Calu3 (cell line): ENCODE data around the gene SCNN1A. TPM values are rescaled to one million over a fixed set of nuclear protein-coding genes. Genes with fewer than 3 reads are reported as not detected.
A peak's percentile ranks its signal among the peaks of the same experiment; 100 is the strongest.

Experiments
- BruUV-seq: library from RNA; stranded (reverse); fragments of 400-500 nt; replicated peaks from 2 replicates; lab custom pipeline; 2021; lab: Mats Ljungman, UMichigan
- CTCF ChIA-PET: fragments of 300-600 bp; sonication (Branson Sonifier 250); formaldehyde crosslinking; loops from one replicate; lab custom pipeline; 2022; ENCODE audit warnings: antibody characterized with exemption; lab: Charles Lee
- DNase-seq: peaks from one replicate; pipeline ENCODE4 v3.0.0; 2022
- H3K27ac Mint-ChIP-seq: one replicate; pipeline ENCODE4 v1.8.0; 2022; ENCODE audit warnings: mixed read lengths; ENCODE audit not compliant: unreplicated experiment
- H3K27me3 Mint-ChIP-seq: one replicate; pipeline ENCODE4 v1.8.0; 2022; ENCODE audit warnings: mixed read lengths; ENCODE audit not compliant: unreplicated experiment
- H3K36me3 Mint-ChIP-seq: one replicate; pipeline ENCODE4 v1.8.0; 2022; ENCODE audit warnings: mild to moderate bottlenecking, moderate library complexity, mixed read lengths; ENCODE audit not compliant: insufficient read depth, unreplicated experiment
- H3K4me1 Mint-ChIP-seq: one replicate; pipeline ENCODE4 v1.8.0; 2022; ENCODE audit warnings: mild to moderate bottlenecking, low read depth, mixed read lengths; ENCODE audit not compliant: unreplicated experiment
- H3K4me3 Mint-ChIP-seq: one replicate; pipeline ENCODE4 v1.8.0; 2022; ENCODE audit warnings: mild to moderate bottlenecking, low read depth, moderate library complexity, mixed read lengths; ENCODE audit not compliant: unreplicated experiment
- H3K9me3 Mint-ChIP-seq: one replicate; pipeline ENCODE4 v1.8.0; 2022; ENCODE audit warnings: low read depth, mixed read lengths; ENCODE audit not compliant: unreplicated experiment
- CTCF ChIP-seq: fragments of 200-600 bp; IDR thresholded peaks from one replicate; pipeline ENCODE4 v1.8.0; 2022; ENCODE audit warnings: antibody characterized with exemption; ENCODE audit not compliant: unreplicated experiment
- intact Hi-C: fragments of 100-400 bp; cut with micrococcal nuclease; formaldehyde crosslinking; loops from one replicate; pipeline ENCODE4 v1.10.0; 2022; ENCODE audit not compliant: unreplicated experiment
- total RNA-seq: library from RNA; stranded (reverse); gene quantifications from 2 replicates; pipeline ENCODE4 v1.2.3, GENCODE V29; 2022

SCNN1A gene
- total RNA-seq, 1 experiment from 2014 or later = 53.5 TPM

GRCh38 chr12:6334940-6335450 is 40.4 kb downstream of the SCNN1A start:
- Mint-ChIP-seq H3K4me3 (no peak overlapping the region), H3K9me3 (no peaks in the 10 kb centered on the region), H3K27me3 (no peaks in the 10 kb centered on the region), H3K4me1 (peaks cover 46% of the 10 kb centered on the region), H3K27ac (no peak overlapping the region), H3K36me3 (peaks cover 49% of the 10 kb centered on the region)
- no TSS peak for BruUV-seq
- no peak for DNase-seq
- no peak for TF ChIP-seq CTCF
- CTCF ChIA-PET = interaction anchor here (0.6 to 3.5 kb wide), 14 partner anchors 9 to 136 kb away, joined by 3 to 25 read pairs (median 6); partner anchors contain the start of genes LTBR and SCNN1A
- intact Hi-C loops = loop anchor here (5.0 kb wide), 1 partner anchor 132 kb away; no protein-coding TSS in a partner anchor

- Mint-ChIP-seq H3K36me3 (peaks cover 54% of the 10 kb centered on the region), H3K27me3 (no peaks in the 10 kb centered on the region), H3K9me3 (no peaks in the 10 kb centered on the region), H3K4me1 (peaks cover 46% of the 10 kb centered on the region), H3K4me3 (no peak overlapping the region), H3K27ac (no peak overlapping the region)
- DNase-seq = no peak
- CTCF ChIA-PET = interaction anchor here (1.3 to 3.5 kb wide), 6 partner anchors 11 to 131 kb away, joined by 5 to 25 read pairs (median 20); partner anchors contain the start of genes LTBR and SCNN1A
- intact Hi-C loops = no loop called here
- BruUV-seq = no TSS peak
- TF ChIP-seq CTCF = no peak
Observed at GRCh38 chr12:6334359-6334758, 41.0 kb downstream of the SCNN1A start.

GRCh38 chr12:6333566-6333965 is 41.8 kb downstream of the SCNN1A start:
- Mint-ChIP-seq H3K4me3 (no peak overlapping the region), H3K27ac (peak overlapping the region; percentile 70), H3K36me3 (peaks cover 57% of the 10 kb centered on the region), H3K9me3 (no peaks in the 10 kb centered on the region), H3K4me1 (peaks cover 46% of the 10 kb centered on the region), H3K27me3 (no peaks in the 10 kb centered on the region)
- intact Hi-C loops = no loop called here
- no TSS peak for BruUV-seq
- no peak for TF ChIP-seq CTCF
- no peak for DNase-seq
- CTCF ChIA-PET = no interaction called here

GRCh38 chr12:6333029-6333428 is 42.3 kb downstream of the SCNN1A start:
- Mint-ChIP-seq H3K4me3 (peak overlapping the region; percentile 13), H3K27me3 (no peaks in the 10 kb centered on the region), H3K9me3 (no peaks in the 10 kb centered on the region), H3K4me1 (peaks cover 46% of the 10 kb centered on the region), H3K36me3 (peaks cover 62% of the 10 kb centered on the region), H3K27ac (peak overlapping the region; percentile 78)
- no peak for TF ChIP-seq CTCF
- no TSS peak for BruUV-seq
- CTCF ChIA-PET = interaction anchor here (0.5 to 0.9 kb wide), 3 partner anchors 10 to 71 kb away, joined by 3 to 6 read pairs (median 3); no protein-coding TSS in a partner anchor
- no peak for DNase-seq
- intact Hi-C loops = no loop called here
